Measurements from ENCODE around the gene LARGE1.

LARGE1 gene

GRCh38 chr22:33270596-33270995 is 649.7 kb downstream of the LARGE1 start:
- DNase-seq: no peak

DNA sequence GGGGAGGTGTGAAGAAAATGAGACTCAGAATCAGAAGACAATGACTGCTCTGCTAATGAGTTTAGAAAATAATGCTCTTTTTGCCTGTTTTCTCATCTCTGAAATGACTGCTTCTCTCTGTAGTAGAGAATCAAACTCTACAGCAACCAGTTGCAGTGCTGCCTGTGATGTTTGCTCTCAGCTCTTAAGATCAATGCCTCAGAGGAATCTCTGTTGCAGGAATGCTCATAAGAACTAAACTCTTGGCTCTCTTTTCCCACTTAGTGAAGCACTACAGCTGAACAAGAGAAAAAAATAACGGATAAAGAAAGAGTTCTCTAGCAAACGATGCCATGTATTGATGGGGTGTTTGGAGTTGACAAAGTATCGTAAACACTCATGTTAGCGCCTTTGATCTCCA is 658.6 kb downstream of the LARGE1 start:
- no peak for DNase-seq

DNA sequence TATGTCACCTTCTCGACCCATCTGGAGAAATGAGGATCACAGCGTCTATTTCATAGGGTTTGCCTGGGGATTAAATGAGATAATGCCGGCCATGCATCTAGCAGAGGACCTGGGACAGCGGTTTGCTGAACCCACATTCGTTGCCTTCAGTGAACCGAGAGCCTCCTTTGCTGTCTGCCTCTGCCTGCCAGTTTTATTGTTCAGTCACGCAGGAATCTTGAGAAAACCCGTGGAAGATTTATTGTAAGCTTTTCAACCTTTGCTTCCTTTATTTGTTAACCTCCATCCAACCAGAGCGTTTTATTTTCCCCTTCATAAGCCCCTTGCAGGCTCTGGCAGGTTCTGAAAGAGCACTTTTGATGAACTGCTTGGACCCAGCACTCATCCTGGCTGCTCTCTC is 659.8 kb downstream of the LARGE1 start:
- no peak for DNase-seq

DNA sequence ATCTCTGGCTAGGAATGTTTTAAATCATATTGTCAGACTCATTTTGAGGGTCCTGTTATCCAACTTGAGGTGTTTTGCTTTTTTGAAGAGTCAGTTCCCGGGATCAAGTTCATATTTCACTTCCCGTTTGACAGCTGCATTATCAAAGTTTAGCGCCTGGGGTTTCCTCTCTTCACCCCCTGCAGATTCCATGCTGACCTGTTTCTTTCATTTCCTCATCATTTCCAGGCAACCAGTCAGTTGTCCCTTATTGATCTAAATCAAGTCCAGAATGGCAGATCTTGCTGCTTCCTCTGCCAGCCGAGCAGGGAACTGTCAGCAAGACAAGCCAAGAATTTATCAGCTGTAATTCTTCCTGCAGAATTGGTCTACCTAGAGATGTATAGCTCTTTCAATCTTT is 664.5 kb downstream of the LARGE1 start:
- DNase-seq: no peak

DNA sequence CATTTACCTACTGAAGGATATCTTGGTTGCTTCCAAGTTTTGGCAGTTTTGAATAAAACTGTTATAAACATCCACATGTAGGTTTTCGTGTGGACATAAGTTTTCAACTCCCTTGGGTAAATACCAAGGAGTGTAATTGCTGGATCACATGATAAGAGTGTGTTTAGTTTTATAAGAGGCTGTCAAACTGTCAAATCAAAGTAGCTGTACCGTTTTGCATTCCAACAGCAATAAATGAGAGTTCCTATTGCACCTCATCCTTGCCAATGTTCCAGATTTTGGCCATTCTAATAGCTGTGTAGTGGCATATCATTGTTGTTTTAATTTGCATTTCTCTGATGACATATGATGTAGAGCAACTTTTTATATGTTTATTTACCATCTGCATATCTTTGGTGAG is 671.3 kb downstream of the LARGE1 start:
- DNase-seq: no peak

- DNase-seq: no peak
Observed at GRCh38 chr22:33247758-33248157, 672.5 kb downstream of the LARGE1 start.

- no peak for DNase-seq
Observed at GRCh38 chr22:33242078-33242477, 678.2 kb downstream of the LARGE1 start.

DNA sequence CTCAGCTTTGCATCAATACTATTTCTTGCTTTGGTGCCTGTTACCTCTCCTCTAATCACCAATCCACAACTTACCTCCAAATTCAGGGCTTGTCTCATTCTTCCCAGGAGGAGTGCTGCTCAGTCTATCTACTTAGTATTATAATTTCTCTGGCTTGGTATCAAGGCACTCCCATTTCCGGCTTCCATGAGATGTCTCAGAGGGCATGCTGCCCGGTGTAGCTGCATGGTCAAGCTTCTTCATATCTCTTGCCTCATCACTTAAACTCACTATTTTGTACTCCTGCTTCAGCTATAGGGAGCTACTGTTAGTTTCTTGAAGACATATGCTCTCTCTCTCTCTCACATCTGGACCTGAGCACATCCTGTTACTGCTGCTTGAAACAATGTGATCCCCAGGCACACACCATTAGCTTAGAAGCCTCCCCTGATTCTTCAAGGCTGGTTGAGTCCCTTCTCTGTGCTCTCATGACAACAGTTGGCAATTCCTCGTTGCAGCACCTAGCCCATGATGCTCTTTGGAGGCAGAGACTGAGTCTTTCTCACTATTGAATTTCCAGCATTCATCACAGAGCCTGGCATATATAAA is 679.3 kb downstream of the LARGE1 start:
- no peak for DNase-seq

- no peak for DNase-seq
Observed at GRCh38 chr22:33232071-33232470, 688.2 kb downstream of the LARGE1 start.

- no peak for DNase-seq
Observed at GRCh38 chr22:33227791-33228190, 692.5 kb downstream of the LARGE1 start.

DNA sequence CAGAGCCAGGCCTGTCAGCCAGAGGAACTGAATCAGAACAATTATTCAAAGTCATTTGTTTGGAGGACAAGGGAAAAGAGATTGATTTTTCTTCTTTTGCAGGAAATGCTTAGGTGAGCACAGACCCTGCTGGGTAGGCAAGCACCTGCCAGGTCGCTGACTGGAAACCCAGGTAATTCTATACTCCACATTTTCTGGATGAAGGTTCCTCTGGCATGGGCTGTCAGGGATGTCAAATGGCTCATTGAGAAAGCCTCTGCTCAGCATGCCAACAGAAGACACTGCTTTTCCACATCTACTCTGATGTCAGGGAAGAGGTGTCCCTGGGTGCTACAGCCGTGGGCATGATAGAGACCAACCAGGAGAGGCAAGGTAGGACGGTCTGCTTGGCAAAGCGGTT is 695.4 kb downstream of the LARGE1 start:
- DNase-seq: no peak
